H1 (cell line): ENCODE data around the gene ZNF148. TPM values are rescaled to one million over a fixed set of nuclear protein-coding genes. Genes with fewer than 3 reads are reported as not detected.

ENCODE experiments used
- CTCF ChIA-PET: fragments of 300-600 bp; sonication (Branson Sonifier 250); formaldehyde crosslinking; loops from one replicate; lab custom pipeline; 2021; ENCODE audit not compliant: partially characterized antibody; lab: Charles Lee
- POLR2A ChIA-PET: fragments of 300-600 bp; sonication (Branson Sonifier 250); formaldehyde crosslinking; loops from one replicate; lab custom pipeline; 2021; ENCODE audit warnings: inconsistent platforms; ENCODE audit not compliant: partially characterized antibody; lab: Charles Lee
- DNase-seq, 2 experiments: peaks; one replicate each; pipeline versions ENCODE4 v3.0.0 to v3.0.0-alpha.2; 2010 to 2022; ENCODE audit warnings: low spot score in 2 of 2, low read depth in 1 of 2, mixed read lengths in 1 of 2
- FAIRE-seq: peaks from 2 replicates; lab custom pipeline; 2011; peaks lifted over from hg19 to GRCh38; lab: Jason Lieb, UNC
- H2AFZ ChIP-seq: 2 replicates; pipeline ENCODE4 v1.8.1; 2012; ENCODE audit warnings: low read length, inconsistent platforms
- H2AK5ac ChIP-seq: 2 replicates; pipeline ENCODE4 v1.6.1; 2013; ENCODE audit warnings: low read depth, low read length
- H2BK120ac ChIP-seq: replicated peaks from 2 replicates; pipeline ENCODE3; 2013; ENCODE audit warnings: low read depth, low read length, inconsistent platforms
- H2BK12ac ChIP-seq: 2 replicates; pipeline ENCODE4 v1.6.1; 2013; ENCODE audit warnings: low read depth, low read length
- H2BK15ac ChIP-seq: 2 replicates; pipeline ENCODE4 v1.6.1; 2013; ENCODE audit warnings: low read length
- H2BK20ac ChIP-seq: 2 replicates; pipeline ENCODE4 v1.6.1; 2013; ENCODE audit warnings: low read length
- H2BK5ac ChIP-seq: 2 replicates; pipeline ENCODE4 v1.6.1; 2013; ENCODE audit warnings: low read depth, low read length
- H3K14ac ChIP-seq: 2 replicates; pipeline ENCODE4 v1.6.1; 2013; ENCODE audit warnings: inconsistent platforms; ENCODE audit not compliant: insufficient read length
- H3K18ac ChIP-seq: 2 replicates; pipeline ENCODE4 v1.6.1; 2013; ENCODE audit warnings: low read length; ENCODE audit errors: extremely low read depth
- H3K23ac ChIP-seq: 2 replicates; pipeline ENCODE4 v1.6.1; 2013; ENCODE audit warnings: inconsistent platforms; ENCODE audit not compliant: insufficient read length
- H3K23me2 ChIP-seq: 2 replicates; pipeline ENCODE4 v1.6.1; 2013; ENCODE audit warnings: low read depth, low read length
- H3K27ac ChIP-seq: 2 replicates; pipeline ENCODE4 v1.6.1; 2011; ENCODE audit warnings: low read depth, low read length, inconsistent platforms
- H3K27me3 ChIP-seq, 4 experiments: replicated peaks in 1 of 4; 1 replicate in 1 of 4; 2 replicates in 3 of 4; pipeline versions ENCODE4 v1.6.1 to v1.8.1; 2011 to 2013; ENCODE audit warnings: low read length in 3 of 4, mild to moderate bottlenecking in 3 of 4, inconsistent platforms in 2 of 4, mixed read lengths in 2 of 4, moderate library complexity in 1 of 4; ENCODE audit not compliant: control insufficient read depth in 3 of 4, insufficient read depth in 3 of 4; ENCODE audit errors: extremely low read depth in 1 of 4
- H3K36me3 ChIP-seq, 4 experiments: 2 replicates each; pipeline versions ENCODE4 v1.6.1 to v1.8.1; 2011 to 2013; ENCODE audit warnings: mild to moderate bottlenecking in 4 of 4, low read length in 3 of 4, moderate library complexity in 2 of 4, control low read depth in 1 of 4, inconsistent platforms in 1 of 4; ENCODE audit not compliant: insufficient read depth in 4 of 4, control insufficient read depth in 2 of 4
- H3K4ac ChIP-seq: replicated peaks from 2 replicates; pipeline ENCODE3; 2013; ENCODE audit warnings: low read length, low read depth, mixed read lengths, inconsistent platforms; ENCODE audit not compliant: insufficient read length
- H3K4me1 ChIP-seq, 4 experiments: replicated peaks in 1 of 4; 1 replicate in 1 of 4; 2 replicates in 3 of 4; pipeline versions ENCODE4 v1.6.1 to v1.8.1; 2011 to 2013; ENCODE audit warnings: low read length in 3 of 4, inconsistent platforms in 2 of 4, mixed read lengths in 1 of 4; ENCODE audit not compliant: insufficient read depth in 4 of 4, control insufficient read depth in 3 of 4
- H3K4me2 ChIP-seq, 2 experiments: 2 replicates each; pipeline versions ENCODE4 v1.6.1 to v1.8.1; 2011 to 2013; ENCODE audit warnings: low read depth in 2 of 2, low read length in 2 of 2, control low read depth in 1 of 2, inconsistent platforms in 1 of 2, mild to moderate bottlenecking in 1 of 2; ENCODE audit not compliant: insufficient read depth in 1 of 2
- H3K4me3 ChIP-seq, 4 experiments: fragments of 200-600, 300-600 bp in 1 of 4; sonication (generic), shearing (Covaris generic), sonication (Bioruptor Twin) in 1 of 4; 2 replicates each; pipeline versions ENCODE4 v1.5.1 to v1.8.1; 2011 to 2016; ENCODE audit warnings: low read length in 4 of 4, low read depth in 3 of 4, control low read depth in 2 of 4, inconsistent platforms in 2 of 4, mild to moderate bottlenecking in 2 of 4, mixed read lengths in 1 of 4, moderate library complexity in 1 of 4; ENCODE audit not compliant: insufficient read depth in 2 of 4; ENCODE audit errors: extremely low read depth in 1 of 4
- H3K56ac ChIP-seq: replicated peaks from 2 replicates; pipeline ENCODE3; 2013; ENCODE audit warnings: low read depth, mild to moderate bottlenecking, mixed read lengths, low read length, inconsistent platforms; ENCODE audit not compliant: insufficient read length
- H3K79me1 ChIP-seq: 2 replicates; pipeline ENCODE4 v1.6.1; 2013; ENCODE audit warnings: low read depth, low read length, control low read depth
- H3K79me2 ChIP-seq, 2 experiments: 2 replicates each; pipeline versions ENCODE4 v1.6.1 to v1.8.1; 2012 to 2013; ENCODE audit warnings: low read length in 2 of 2, mild to moderate bottlenecking in 2 of 2, inconsistent platforms in 1 of 2; ENCODE audit not compliant: insufficient read depth in 2 of 2, control insufficient read depth in 1 of 2
- H3K9ac ChIP-seq, 4 experiments: replicated peaks in 1 of 4; 1 replicate in 1 of 4; 2 replicates in 3 of 4; pipeline versions ENCODE4 v1.6.1 to v1.8.1; 2011 to 2013; ENCODE audit warnings: low read depth in 3 of 4, low read length in 3 of 4, control low read depth in 2 of 4, mild to moderate bottlenecking in 2 of 4, moderate library complexity in 2 of 4, inconsistent platforms in 1 of 4; ENCODE audit errors: extremely low read depth in 1 of 4
- H3K9me3 ChIP-seq, 2 experiments: 2 replicates each; pipeline versions ENCODE4 v1.6.1 to v1.8.1; 2012 to 2013; ENCODE audit warnings: mild to moderate bottlenecking in 2 of 2, moderate library complexity in 2 of 2, control low read depth in 1 of 2, inconsistent platforms in 1 of 2, low read depth in 1 of 2, low read length in 1 of 2, mixed read lengths in 1 of 2; ENCODE audit not compliant: insufficient read depth in 2 of 2
- H4K20me1 ChIP-seq, 2 experiments: replicated peaks in 1 of 2; 2 replicates each; pipeline versions ENCODE3 to v1.8.1; 2011 to 2013; ENCODE audit warnings: inconsistent platforms in 2 of 2, low read length in 2 of 2, mild to moderate bottlenecking in 1 of 2; ENCODE audit not compliant: insufficient read depth in 2 of 2, control insufficient read depth in 1 of 2
- H4K5ac ChIP-seq: 2 replicates; pipeline ENCODE4 v1.6.1; 2013; ENCODE audit warnings: low read length, low read depth, mixed read lengths, inconsistent platforms; ENCODE audit not compliant: insufficient read length
- H4K8ac ChIP-seq: 2 replicates; pipeline ENCODE4 v1.8.0; 2013; ENCODE audit warnings: mild to moderate bottlenecking, moderate library complexity, low read length, inconsistent platforms; ENCODE audit not compliant: insufficient read depth; ENCODE audit errors: extremely low read depth
- H4K91ac ChIP-seq: replicated peaks from 2 replicates; pipeline ENCODE3; 2013; ENCODE audit warnings: low read length, mixed read lengths, inconsistent platforms; ENCODE audit not compliant: insufficient read length
- BACH1 ChIP-seq: IDR thresholded peaks from 2 replicates; pipeline ENCODE4 v1.6.1; 2012; ENCODE audit warnings: low read length, improper control_type of control experiment
- CHD1 ChIP-seq: IDR thresholded peaks from 2 replicates; pipeline ENCODE4 v1.6.1; 2012; ENCODE audit warnings: low read depth, low read length, improper control_type of control experiment
- SRF ChIP-seq: IDR thresholded peaks from 2 replicates; pipeline ENCODE4 v1.6.1; 2011; ENCODE audit warnings: mild to moderate bottlenecking, low read depth, low read length, moderate library complexity
- WGBS, 2 experiments: shearing (Covaris generic) in 1 of 2; methylation state at CpG; one replicate each; pipeline versions ENCODE4 v1.1.6 to v1.1.7; 2013 to 2015; ENCODE audit warnings: low lambda C conversion rate in 2 of 2, mixed read lengths in 2 of 2, inconsistent platforms in 1 of 2, low coverage in 1 of 2, missing lambda C conversion rate in 1 of 2; ENCODE audit not compliant: insufficient replicate concordance in 2 of 2, insufficient coverage in 1 of 2, insufficient read length in 1 of 2; ENCODE audit errors: extremely low coverage in 1 of 2, missing lambda C conversion rate in 1 of 2; 5-methylcytosine and 5-hydroxymethylcytosine counted together
- polyA plus RNA-seq, 7 experiments: library from polyadenylated mRNA; depleted of rRNA in 3 of 7; stranded (reverse) in 5 of 7; unstranded in 2 of 7; fragments of >200 nt in 5 of 7; fragments of 200-250 nt in 2 of 7; gene quantifications; 1 replicate in 5 of 7; 2 replicates in 1 of 7; 4 replicates in 1 of 7; pipeline versions ENCODE4 v1.2.1 to v1.2.3, GENCODE V29; 2011 to 2013; ENCODE audit warnings: missing spikeins in 2 of 7, mixed read lengths in 2 of 7
- total RNA-seq: library from RNA; stranded (reverse); fragmentation: NEBNext Ultra II Directional; extraction: Animal tissue kit (Norgen Biotek cat#: 25700); gene quantifications from 2 replicates; pipeline ENCODE4 v1.2.1, GENCODE V29; 2021

Gene ZNF148
- total and polyA plus RNA-seq, 2 of the 8 experiments (the other 6 are each of a cell fraction or from before 2014, with no cell fraction given): 3.7 to 22.6 TPM

- Histone ChIP-seq H4K91ac (no peak overlapping the region), H2AFZ (no peak overlapping the region), H3K14ac (no peak overlapping the region), H3K27me3 (no peaks in the 10 kb centered on the region; a peak in 1 of 7 replicates), H3K23ac (no peak overlapping the region), H3K18ac (no peak overlapping the region), H3K4ac (no peak overlapping the region), H3K4me3 (no peak overlapping the region), H3K79me1 (no peaks in the 10 kb centered on the region), H3K23me2 (no peaks in the 10 kb centered on the region), H3K27ac (no peak overlapping the region), H3K56ac (no peak overlapping the region), H2BK15ac (no peak overlapping the region), H2BK12ac (no peak overlapping the region), H3K36me3 (no peaks in the 10 kb centered on the region), H2AK5ac (no peak overlapping the region), H4K5ac (no peak overlapping the region), H2BK5ac (no peak overlapping the region), H3K9me3 (no peaks in the 10 kb centered on the region), H4K20me1 (no peaks in the 10 kb centered on the region)
- CTCF ChIA-PET: interaction anchor here (0.6 to 1.2 kb wide), 4 partner anchors 14 to 1452 kb away, joined by 3 to 4 read pairs (median 4); no protein-coding TSS in a partner anchor
- 87% methylated on average over 6 of the region's 7 CpGs; no CpG with 5 or more reads in 1 of the 2 experiments for WGBS, 2 experiments
- POLR2A ChIA-PET: no interaction called here
- no peak for FAIRE-seq
- TF ChIP-seq BACH1 (no peak), CHD1 (no peak), SRF (no peak)
- TF ChIP-seq, all 59 proteins: peak for 0
- Histone ChIP-seq H3K79me2 (no peaks in the 10 kb centered on the region), H2BK20ac (no peak overlapping the region), H3K4me2 (no peak overlapping the region), H4K8ac (no peak overlapping the region), H2BK120ac (no peak overlapping the region), H3K9ac (no peak overlapping the region), H3K4me1 (no peaks in the 10 kb centered on the region)
- no peak for DNase-seq
These were observed 14.2 kb upstream of the ZNF148 start for GRCh38 chr3:125389282-125389681.
